Parathyroid adenoma (tissue), 2 donors: ENCODE measurements around the gene PALM.
"Not testable (repeated sequence)": the region's sequence is repeated elsewhere in the genome, so short reads cannot be mapped to it uniquely, and the experiment has no call there.

Source experiments
- H2AFZ ChIP-seq: fragments of 300-600 bp; sonication (generic); one replicate; pipeline ENCODE4 v1.7.0; 2017; ENCODE audit warnings: antibody characterized with exemption, mild to moderate bottlenecking
- H3K27ac ChIP-seq: fragments of 300-600 bp; sonication (generic); one replicate; pipeline ENCODE4 v1.7.0; 2017
- H3K27me3 ChIP-seq: fragments of 300-600 bp; sonication (generic); one replicate; pipeline ENCODE4 v1.7.0; 2017; ENCODE audit warnings: low read length; ENCODE audit not compliant: control insufficient read depth, insufficient read depth
- H3K36me3 ChIP-seq: fragments of 300-600 bp; sonication (generic); one replicate; pipeline ENCODE4 v1.7.0; 2017; ENCODE audit warnings: low read length; ENCODE audit not compliant: control insufficient read depth, insufficient read depth
- H3K4me1 ChIP-seq: fragments of 300-600 bp; sonication (generic); one replicate; pipeline ENCODE4 v1.7.0; 2017; ENCODE audit warnings: control low read depth
- H3K4me2 ChIP-seq: fragments of 300-600 bp; sonication (generic); one replicate; pipeline ENCODE4 v1.7.0; 2017; ENCODE audit warnings: low read length
- H3K4me3 ChIP-seq: fragments of 300-600 bp; sonication (generic); one replicate; pipeline ENCODE4 v1.7.0; 2017; ENCODE audit warnings: low read depth, low read length
- H3K79me2 ChIP-seq: fragments of 300-600 bp; sonication (generic); one replicate; pipeline ENCODE4 v1.7.0; 2017; ENCODE audit warnings: control low read depth
- H3K9ac ChIP-seq: fragments of 300-600 bp; sonication (generic); one replicate; pipeline ENCODE4 v1.7.0; 2017; ENCODE audit warnings: mild to moderate bottlenecking
- H3K9me3 ChIP-seq: fragments of 300-600 bp; sonication (generic); one replicate; pipeline ENCODE4 v1.7.0; 2017; ENCODE audit warnings: low read length; ENCODE audit not compliant: control insufficient read depth
- TF ChIP-seq, protein P1 (sequence below): fragments of 300-600 bp; sonication (generic); IDR thresholded peaks from one replicate; pipeline ENCODE4 v1.7.0; 2017; ENCODE audit warnings: antibody characterized with exemption, mild to moderate bottlenecking
- donor health status: primary hyperparathyroidism.

Gene PALM

DNA sequence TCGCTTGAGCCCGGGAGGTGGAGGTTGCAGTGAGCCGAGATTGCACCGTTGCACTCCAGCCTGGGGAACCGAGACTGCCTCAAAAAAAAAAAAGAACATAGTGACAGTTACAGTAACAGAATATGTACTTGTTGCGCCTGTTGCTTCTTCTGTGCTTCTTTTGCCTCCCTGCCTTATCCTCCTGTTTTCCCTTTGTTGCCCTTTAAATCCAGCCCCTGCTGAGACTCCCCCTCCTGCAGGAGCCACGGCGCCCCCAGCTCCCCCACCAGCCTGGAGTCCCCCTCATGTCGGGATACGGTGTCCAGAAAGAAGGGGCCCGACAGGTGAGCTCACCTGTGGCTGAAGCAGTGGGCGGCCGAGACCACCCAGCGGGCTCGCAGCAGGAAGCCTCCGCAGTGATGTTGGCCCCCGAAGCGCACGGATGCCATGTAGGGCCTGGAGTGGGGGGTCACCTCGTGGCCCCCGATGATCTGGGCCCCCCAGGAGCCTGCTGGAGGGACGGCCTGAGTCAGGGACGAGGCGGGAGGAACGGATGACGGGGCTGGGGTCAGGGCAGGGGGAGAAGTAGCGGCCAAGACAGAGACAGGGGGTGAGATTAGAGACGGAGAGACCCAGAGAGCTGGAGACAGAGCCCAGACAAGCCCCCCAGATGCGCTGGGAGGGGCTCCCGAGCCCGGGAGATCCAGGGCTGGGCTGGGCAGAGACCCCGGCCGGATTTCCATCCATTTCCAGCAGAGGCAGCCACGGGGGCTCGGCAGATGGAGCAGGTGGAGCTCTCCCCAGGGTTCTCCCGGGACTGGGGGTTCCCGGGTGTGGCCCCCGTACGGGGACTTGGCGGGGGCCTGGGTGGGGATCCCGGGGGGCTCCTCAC is 14.0 kb upstream of the PALM start:
- no peaks in the 10 kb centered on the region for H3K9me3 ChIP-seq
- no peaks in the 10 kb centered on the region for H3K79me2 ChIP-seq
- H3K27me3 ChIP-seq = peaks cover 3% of the 10 kb centered on the region
- H3K4me3 ChIP-seq = no peak overlapping the region
- H2AFZ ChIP-seq = no peak overlapping the region
- no peak overlapping the region for H3K9ac ChIP-seq
- TF ChIP-seq, protein P1, sequence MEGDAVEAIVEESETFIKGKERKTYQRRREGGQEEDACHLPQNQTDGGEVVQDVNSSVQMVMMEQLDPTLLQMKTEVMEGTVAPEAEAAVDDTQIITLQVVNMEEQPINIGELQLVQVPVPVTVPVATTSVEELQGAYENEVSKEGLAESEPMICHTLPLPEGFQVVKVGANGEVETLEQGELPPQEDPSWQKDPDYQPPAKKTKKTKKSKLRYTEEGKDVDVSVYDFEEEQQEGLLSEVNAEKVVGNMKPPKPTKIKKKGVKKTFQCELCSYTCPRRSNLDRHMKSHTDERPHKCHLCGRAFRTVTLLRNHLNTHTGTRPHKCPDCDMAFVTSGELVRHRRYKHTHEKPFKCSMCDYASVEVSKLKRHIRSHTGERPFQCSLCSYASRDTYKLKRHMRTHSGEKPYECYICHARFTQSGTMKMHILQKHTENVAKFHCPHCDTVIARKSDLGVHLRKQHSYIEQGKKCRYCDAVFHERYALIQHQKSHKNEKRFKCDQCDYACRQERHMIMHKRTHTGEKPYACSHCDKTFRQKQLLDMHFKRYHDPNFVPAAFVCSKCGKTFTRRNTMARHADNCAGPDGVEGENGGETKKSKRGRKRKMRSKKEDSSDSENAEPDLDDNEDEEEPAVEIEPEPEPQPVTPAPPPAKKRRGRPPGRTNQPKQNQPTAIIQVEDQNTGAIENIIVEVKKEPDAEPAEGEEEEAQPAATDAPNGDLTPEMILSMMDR = no peak
- H3K4me1 ChIP-seq = no peaks in the 10 kb centered on the region
- no peak overlapping the region for H3K27ac ChIP-seq
- H3K36me3 ChIP-seq = no peaks in the 10 kb centered on the region
- no peak overlapping the region for H3K4me2 ChIP-seq

DNA sequence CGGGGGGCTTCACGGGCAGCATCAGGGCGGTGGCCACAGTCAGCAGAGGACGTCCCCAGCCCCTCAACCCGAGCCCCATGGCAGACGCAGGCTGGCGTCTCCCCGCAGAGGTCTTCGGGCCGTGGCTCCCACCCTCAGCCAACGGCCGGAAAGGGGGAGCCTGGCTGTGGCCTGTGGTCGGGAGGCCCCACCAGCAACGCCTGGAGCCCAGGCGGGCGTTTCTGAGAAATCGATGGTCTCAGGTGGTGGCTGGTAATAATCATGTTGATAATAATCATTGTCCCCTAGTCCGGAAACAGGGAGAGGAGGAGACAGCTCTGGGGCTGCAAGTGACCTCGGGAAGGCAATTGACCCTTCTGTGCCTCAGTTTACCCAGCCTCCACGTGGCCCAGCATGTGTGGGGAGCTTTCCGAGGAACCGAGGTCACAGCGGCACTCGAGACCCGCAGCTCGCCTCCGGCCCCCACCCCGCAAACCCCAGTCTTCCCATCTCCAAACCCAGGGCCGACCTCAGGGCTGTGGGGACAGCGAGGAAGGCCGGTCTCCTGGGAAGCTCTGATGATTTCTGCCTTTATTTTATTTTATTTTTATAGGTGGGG is 13.3 kb upstream of the PALM start, which contains the start of gene PRSS57:
Gene PRSS57 (minus strand): TSS at position 101 of the 598 bp plus-strand sequence. CDS start 22 bp downstream, at position 79.
- H3K4me1 ChIP-seq = no peaks in the 10 kb centered on the region
- peaks cover 3% of the 10 kb centered on the region for H3K27me3 ChIP-seq
- no peak within 1 kb of the TSS for H3K9ac ChIP-seq
- H3K4me2 ChIP-seq = no peak within 1 kb of the TSS
- TF ChIP-seq, protein P1 = no peak
- no peaks in the 10 kb centered on the region for H3K79me2 ChIP-seq
- H3K4me3 ChIP-seq = no peak within 1 kb of the TSS
- H3K9me3 ChIP-seq = no peaks in the 10 kb centered on the region
- H3K36me3 ChIP-seq = no peaks in the 10 kb centered on the region
- H2AFZ ChIP-seq = no peak within 1 kb of the TSS
- H3K27ac ChIP-seq = no peak within 1 kb of the TSS

DNA sequence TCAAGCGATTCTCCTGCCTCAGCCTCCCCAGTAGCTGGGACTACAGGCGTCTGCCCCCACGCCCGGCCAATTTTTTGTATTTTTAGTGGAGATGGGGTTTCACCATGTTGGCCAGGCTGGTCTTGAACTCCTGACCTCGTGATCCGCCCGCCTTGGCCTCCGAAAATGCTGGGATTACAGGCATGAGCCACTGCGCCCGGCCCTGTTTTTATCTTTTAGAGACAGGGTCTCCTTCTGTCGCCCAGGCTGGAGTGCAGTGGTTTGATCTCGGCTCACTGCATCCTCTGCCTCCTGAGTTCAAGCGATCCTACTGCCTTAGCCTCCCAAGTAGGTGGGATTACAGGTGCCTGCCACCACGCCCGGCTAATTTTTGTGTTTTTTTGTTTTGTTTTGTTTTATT is 10.2 kb upstream of the PALM start:
- H3K4me3 ChIP-seq, H3K4me1 ChIP-seq, H3K9ac ChIP-seq, H3K27ac ChIP-seq, H3K79me2 ChIP-seq, H3K27me3 ChIP-seq, H3K9me3 ChIP-seq, H3K4me2 ChIP-seq, H2AFZ ChIP-seq, H3K36me3 ChIP-seq: not testable (repeated sequence)

DNA sequence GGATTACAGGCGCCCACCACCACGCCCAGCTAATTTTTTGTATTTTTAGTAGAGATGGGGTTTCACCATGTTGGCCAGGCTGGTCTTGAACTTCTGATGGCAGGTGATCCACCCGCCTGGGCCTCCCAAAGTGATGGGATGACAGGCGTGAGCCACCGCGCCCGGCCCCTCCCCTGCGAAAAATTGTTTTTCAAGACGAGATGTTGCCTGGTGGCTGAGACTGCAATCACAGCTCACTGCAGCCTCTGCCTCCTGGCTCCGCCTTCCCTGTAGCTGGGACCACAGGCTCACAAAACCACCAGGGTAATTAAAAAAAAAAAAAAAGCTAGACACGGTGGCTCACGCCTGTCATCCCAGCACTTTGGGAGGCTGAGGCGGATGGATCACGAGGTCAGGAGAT is 8.8 kb upstream of the PALM start:
- not testable (repeated sequence) for H3K4me3 ChIP-seq, H3K27ac ChIP-seq, H3K4me1 ChIP-seq, H3K36me3 ChIP-seq, H3K27me3 ChIP-seq, H2AFZ ChIP-seq, H3K4me2 ChIP-seq, H3K9me3 ChIP-seq, H3K9ac ChIP-seq, H3K79me2 ChIP-seq

DNA sequence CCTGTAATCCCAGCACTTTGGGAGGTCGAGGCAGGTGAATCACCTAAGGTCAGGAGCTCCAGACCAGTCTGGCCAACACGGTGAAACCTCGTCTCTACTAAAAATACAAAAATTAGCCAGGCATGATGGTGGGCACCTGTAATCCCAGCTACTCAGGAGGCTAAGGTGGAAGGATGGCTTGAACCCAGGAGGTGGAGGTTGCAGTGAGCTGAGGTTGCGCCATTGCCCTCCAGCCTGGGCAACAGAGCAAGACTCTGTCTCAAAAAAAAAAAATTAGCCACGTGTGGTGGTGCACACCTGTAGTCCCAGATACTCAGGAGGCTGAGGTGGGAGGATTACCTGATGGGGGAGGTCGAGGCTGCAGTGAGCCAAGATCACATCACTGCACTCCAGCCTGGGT is 5.9 kb upstream of the PALM start:
- not testable (repeated sequence) for H3K4me2 ChIP-seq, H3K9me3 ChIP-seq, H3K36me3 ChIP-seq, H3K4me1 ChIP-seq, H3K27me3 ChIP-seq, H2AFZ ChIP-seq, H3K4me3 ChIP-seq, H3K9ac ChIP-seq, H3K79me2 ChIP-seq, H3K27ac ChIP-seq

DNA sequence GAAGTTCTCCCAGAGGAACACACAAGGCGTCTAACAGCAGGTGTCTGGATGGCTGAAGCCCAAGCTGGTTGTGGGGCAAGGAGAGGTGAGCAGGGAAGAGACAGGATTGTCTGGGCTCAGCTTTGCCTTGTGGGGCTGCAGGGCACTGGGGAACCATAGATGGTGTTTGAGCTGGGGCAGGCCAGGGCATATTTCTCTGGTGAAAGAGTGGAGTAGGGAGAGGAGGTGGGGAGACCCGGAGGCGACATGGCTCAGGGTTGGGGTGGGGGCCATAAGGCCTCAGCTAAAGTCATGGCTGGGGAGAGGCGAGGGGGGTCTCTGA is 5.4 kb upstream of the PALM start:
- H3K27ac ChIP-seq = no peak overlapping the region
- TF ChIP-seq, protein P1 = no peak
- no peak overlapping the region for H3K4me2 ChIP-seq
- H3K4me1 ChIP-seq = no peaks in the 10 kb centered on the region
- no peaks in the 10 kb centered on the region for H3K9me3 ChIP-seq
- no peak overlapping the region for H3K4me3 ChIP-seq
- H3K9ac ChIP-seq = no peak overlapping the region
- H3K79me2 ChIP-seq = no peaks in the 10 kb centered on the region
- H2AFZ ChIP-seq = no peak overlapping the region
- H3K36me3 ChIP-seq = no peaks in the 10 kb centered on the region
- H3K27me3 ChIP-seq = no peaks in the 10 kb centered on the region
